GM12891 (cell line): Measurements from ENCODE around the gene RGL2.

Source experiments
- POLR2A ChIP-seq: IDR thresholded peaks from 2 replicates; pipeline ENCODE4 v1.6.1; 2011; ENCODE audit warnings: low read depth, low read length, control low read depth
- POLR2AphosphoS5 ChIP-seq: IDR thresholded peaks from 2 replicates; pipeline ENCODE4 v1.6.1; 2011; ENCODE audit warnings: low read depth, low read length, control low read depth

DNA sequence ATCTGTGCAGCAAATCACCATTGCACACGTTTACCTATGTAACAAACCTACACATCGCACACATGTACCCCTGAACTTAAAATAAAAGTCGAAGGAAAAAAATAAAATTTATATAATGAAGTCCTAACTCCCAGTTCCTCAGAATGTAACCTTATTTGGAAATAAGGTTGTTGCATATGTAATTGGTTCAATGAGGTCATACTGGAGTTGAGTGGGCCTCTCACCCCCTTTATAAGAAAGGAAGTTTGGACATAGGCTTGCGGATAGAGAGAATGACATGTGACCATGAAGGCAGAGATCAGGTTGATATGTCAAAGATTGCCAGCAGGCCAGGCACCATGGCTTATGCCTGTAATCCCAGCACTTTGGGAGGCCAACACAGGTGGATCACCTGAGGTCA is 34.9 kb upstream of the RGL2 start:
- TF ChIP-seq POLR2A, result no peak
- no peak for TF ChIP-seq POLR2AphosphoS5
